GM20431 (cell line): ENCODE results near the gene ERBB2.

Experiments
- in situ Hi-C: fragments of 300-500 bp; cut with MseI, MboI; formaldehyde crosslinking; loops from one replicate; pipeline ENCODE4 v1.15.0; 2020; ENCODE audit warnings: low sequenced_read_pairs; ENCODE audit not compliant: unreplicated experiment

The ERBB2 gene

DNA sequence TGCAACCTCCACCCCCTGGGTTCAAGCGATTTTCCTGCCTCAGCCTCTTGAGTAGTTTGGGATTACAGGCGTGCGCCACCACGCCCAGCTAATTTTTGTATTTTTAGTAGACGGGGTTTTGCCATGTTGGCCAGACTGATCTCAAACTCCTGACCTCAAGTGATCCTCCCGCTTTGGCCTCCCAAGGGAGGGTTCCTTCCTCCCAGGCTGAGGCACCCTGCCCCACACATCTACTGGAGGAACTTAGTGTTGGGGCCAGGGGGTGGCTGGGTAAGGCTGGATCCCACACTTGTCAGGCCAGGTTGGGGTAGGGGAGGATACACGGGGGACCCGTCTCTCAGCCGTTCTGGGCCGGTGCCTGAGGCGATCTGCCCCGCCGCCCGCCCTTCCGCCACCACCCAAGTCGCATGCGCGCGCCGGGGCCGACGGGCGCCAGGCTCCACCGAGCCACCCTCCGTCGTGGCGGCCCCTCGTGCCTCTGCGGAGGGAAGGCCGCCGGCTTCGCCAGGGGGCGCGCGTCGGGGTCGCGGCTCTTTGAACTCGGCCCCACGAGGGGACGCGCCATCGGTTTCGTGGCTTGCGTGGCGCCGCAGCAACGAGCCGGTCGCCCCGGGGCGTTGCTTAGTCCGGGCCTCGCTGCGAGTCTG is 53.8 kb downstream of the ERBB2 start:
- in situ Hi-C loops, result loop anchor here (25.0 kb wide), 1 partner anchor 209 kb away; the partner anchor contains the start of gene GSDMA

DNA sequence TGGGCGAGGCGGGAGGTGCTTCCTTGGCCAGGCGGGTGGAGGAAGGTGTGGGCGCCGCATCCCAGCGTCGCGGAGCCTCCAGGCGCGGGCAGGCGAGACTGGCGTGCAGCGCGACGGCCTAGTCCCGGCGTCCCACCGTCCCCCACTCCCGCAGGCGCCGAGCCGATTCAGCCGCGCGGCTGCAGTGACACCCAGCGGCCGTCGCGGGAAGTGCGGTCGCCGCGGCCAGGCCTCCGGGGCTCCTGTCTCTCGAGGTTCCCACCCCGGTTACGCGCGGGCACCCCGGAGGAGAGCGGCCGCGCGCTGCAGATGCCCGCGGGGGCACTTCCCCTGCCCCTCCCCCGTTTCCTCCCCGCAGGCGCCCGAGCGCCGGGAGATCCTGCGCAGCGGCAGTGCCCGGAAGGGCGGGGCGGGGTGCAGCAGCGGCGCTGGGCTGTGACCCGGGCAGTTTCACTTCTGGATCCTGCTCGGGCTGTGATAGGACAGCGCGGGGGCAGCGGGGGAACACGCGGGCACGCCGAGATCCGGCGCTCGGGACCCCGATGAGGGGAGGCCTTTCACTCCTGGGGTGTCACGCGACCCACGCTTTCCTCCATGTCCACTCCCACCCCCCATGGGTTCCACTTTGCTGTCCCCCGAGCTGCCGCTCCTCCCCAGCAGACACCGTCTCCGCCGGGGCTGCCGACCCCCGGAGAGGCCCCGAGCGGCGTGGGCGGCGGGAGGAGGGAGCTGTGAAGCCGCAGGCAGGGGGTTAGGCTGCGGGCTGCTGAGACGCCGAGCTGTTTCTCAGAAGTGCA is 54.5 kb downstream of the ERBB2 start:
- in situ Hi-C loops, result loop anchor here (25.0 kb wide), 1 partner anchor 208 kb away; the partner anchor contains the start of gene GSDMA

DNA sequence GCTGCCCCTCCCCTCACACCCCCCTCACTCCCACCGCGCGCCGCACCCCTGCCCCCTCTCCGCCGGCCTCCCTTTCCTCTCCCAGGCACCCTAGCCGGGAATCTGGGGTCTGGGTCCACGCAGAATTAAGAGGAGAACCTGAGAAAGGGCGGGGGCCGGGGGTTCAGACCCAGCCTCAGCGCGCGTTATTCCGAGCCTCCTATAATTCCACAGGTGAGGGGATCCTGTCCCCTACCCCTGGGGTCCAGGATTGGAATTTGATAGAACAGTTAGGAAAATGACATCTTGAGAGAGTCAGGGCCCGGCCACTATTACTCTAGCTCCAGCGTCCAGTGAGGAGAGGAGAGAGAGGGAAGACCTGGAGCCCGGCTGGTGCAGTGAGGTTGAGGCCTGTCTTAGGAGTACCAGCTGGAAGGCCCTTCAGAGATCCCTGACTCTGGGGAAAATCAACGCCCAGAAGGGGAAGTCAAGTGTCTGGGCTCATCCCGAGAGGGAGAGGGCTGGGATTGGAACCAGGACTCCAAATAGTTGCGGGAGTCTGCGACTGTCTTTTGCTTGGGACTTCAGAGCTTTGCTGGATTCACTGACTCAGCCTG is 55.2 kb downstream of the ERBB2 start:
- in situ Hi-C loops, result loop anchor here (25.0 kb wide), 1 partner anchor 207 kb away; the partner anchor contains the start of gene GSDMA

DNA sequence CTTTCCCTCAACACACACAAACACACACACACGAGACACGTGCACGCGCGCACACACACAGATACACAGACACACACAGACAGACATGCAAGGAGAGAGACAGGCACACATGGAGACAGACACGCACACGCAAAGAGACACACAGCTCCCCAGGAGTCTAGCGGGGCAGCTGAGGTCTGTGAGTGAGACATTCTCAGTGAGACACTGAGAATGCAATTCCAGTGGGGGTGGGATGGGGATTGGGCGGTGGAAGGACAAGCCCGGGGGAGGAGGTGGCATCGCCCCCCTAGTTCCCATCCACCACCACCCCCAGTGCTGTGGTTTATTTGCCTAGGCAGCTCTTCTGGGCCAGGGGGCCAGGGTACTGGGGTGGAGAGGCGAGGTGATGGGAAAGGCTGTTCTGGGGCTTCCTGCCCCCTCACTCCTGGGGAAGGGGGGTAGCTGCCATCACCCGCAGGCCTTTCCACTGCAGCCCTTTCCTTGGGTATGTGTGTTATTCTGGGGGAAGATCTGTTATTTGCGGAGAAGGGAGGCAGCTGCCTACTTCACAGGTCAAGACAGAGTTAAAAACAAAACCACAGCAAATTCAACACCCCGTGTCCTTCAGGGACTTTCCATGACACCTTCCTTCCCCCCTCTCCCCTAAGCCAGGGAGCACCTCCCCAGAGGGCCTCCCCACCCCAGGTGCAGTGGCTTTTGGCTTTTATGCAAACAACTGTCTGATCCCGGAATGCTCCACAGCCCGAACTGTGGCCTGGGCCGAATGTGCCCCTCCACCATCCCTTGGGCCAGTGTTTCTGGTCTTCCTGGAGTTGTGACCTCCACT is 55.9 kb downstream of the ERBB2 start:
- in situ Hi-C loops, result loop anchor here (25.0 kb wide), 1 partner anchor 207 kb away; the partner anchor contains the start of gene GSDMA

DNA sequence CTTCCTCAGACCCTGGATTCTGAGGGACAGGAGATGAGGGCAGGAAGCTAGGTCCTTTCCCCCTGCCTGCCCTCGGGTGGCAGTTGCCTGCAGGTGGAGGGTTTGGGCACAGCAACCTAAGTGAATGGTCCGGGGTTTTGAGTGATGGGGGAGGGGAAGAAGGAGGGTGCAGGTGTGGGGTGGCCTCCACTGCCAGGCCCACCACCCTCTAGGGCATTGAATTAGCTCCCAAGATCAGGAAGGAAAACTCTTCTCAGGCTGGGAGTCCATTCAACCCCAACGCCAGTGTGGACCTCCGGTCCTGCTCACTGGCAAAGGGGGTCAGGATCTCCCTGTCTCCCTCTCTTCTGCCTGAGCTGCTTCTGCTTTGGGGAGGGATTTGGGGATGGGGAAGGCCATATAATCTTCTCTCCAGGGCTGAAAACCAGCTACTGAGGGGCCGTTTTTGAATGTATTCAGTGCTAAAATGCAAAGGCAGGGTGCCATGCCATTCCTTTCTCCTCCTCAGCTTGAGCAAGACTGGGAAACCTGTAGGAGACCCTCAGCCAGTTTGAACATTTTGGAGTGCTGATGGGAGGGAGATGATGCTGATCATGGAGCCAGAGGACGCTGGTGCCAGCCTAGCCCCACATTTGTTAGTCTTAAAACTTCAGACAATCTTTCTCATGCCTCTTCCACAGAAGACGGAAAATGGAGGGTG is 56.7 kb downstream of the ERBB2 start:
- in situ Hi-C loops, result loop anchor here (25.0 kb wide), 1 partner anchor 206 kb away; the partner anchor contains the start of gene GSDMA

DNA sequence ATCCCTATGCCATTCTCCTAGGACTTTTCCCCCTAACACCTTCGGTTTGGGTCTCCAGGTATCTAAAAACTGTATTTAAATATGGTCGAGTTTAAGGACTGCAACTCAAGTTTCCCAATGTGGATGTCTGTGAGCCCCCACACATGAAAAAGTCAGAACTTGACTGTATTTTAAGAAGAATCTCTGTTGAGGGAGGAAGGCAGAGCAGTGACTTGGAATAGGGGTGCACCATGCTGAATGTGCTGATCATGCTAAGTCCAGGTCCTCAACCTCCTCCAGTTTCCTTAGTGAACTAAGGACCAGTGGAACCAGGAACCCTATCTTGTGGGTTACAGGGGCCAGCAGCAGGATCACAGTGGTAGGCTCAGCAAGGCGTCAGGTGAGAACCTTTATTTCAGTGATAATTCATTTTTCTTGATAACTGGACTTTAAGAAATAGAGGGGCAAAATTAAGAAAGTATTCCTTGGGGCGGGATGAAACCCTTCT is 57.4 kb downstream of the ERBB2 start:
- in situ Hi-C loops, result loop anchor here (25.0 kb wide), 1 partner anchor 205 kb away; the partner anchor contains the start of gene GSDMA

DNA sequence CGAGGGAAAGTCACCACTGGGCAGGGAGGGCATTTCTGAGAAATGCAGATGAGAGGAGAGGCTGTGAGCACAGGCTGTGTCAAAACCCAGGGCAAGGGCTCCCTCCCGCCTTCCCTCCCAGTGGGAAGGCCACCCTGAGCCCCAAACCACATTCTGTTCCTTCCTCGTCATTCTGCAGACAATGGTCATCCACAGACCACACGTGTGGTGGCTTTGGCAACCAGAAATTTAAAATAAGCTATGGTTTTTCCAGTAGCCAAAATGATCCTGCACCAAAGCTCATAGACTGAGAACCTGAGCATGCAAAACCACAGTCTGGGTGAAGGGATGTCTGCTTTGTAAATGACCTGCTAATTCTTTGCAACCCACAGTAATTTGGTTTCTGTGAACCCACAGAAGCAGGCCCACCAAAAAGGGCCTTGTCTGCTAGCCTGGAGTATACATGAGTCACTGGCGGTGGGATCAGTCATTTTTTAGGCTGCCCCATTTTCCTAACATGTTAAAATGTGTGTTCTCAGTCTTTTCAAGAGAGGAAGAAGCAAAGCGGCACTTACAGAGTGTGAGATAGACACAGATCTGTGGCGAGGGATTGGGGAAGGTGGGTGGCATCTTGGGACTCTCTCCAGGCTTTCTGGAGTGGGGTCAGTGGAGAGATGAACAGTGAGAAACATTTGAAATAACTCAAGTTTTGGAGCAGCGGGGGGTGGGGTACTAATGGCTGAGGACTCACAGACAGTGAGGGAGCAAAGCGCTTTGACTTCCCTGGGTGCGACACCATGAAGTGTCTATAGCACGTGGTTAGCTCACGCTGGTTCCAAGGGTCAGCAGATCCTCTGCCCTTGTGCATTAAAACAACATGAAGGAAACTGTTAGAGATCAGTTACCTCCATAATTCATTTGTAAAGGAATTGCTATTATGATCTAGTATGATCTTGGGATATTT is 58.3 kb downstream of the ERBB2 start:
- in situ Hi-C loops, result loop anchor here (25.0 kb wide), 1 partner anchor 204 kb away; the partner anchor contains the start of gene GSDMA

DNA sequence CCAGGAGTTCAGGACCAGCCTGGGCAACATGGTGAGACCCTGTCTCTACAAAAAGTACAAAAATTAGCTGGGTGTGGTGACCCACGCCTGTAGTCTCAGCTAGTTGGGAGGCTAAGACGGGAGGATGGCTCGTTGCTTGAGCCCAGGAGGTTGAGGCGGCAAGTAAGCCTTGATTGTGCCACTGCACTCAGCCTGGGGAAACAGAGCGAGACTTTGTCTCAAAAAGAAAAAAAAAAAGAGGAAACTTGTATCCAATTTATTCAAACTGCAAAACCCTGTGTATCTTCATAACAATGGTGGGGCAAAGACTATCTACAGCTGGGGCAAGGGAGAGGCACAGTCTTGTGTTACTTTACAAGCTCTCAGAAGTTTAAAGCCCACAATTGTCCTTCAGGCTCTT is 59.3 kb downstream of the ERBB2 start:
- in situ Hi-C loops, result loop anchor here (25.0 kb wide), 1 partner anchor 203 kb away; the partner anchor contains the start of gene GSDMA

DNA sequence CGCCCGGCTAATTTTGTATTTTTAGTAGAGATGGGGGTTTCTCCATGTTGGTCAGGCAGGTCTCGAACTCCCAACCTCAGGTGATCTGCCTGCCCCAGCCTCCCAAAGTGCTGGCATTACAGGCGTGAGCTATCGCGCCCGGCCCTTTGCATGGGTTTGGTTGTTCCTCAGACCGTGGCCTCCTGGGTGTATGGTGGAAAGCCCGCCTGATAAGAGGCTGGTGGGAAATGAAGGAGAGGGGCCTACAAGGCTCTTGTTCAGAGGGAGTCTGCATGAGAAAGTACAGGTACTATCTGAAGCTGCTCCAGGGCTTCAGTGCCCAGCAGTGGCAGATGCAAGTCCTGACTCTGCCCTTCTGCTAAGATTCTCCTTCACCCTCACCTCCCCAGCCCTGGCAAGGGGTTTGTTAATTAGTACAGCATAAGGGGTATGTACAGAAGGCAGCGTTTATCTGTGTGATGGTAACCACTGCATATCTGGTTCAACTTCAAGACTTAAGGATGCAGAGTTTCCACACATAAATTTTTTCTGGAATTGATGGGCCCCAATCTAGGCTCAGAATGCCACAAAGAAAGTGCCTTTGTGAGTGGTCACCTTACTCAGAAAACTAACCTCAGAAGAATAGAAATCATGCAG is 62.1 kb downstream of the ERBB2 start:
- in situ Hi-C loops, result loop anchor here (25.0 kb wide), 1 partner anchor 200 kb away; the partner anchor contains the start of gene GSDMA

DNA sequence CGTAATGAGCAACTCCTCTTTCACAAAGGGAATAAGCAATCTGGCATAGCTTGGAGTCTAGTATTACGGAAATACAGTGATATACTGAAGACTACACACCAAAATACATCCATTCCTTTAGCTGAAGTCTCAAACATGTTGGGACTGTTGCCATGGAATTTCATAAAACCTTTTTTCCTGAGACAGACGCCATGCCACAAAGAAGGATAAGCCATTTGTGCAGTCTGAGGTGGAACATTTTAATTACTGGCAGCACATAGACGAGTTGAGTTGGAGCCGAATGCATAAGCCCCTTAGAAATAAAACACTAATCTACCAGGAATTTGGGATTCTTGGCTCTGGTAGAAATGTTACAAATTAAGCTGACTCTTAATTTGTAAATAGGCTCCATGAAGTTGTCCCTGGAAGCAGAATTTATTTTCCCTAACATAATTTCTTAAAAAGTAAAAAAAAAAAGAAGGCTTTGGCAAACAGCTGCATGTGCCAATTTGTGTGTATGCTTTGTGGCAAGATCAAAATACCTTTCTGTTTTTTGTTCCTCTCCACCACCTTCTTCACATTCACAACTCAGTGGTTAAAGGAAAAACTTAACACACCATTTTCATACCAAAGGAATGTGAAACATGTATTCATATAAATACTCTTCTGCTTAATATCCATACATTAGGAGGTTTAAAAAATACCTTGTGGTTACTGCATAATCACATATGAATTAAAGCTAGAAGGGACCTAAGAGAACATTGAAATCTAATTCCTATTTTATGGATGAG is 63.4 kb downstream of the ERBB2 start:
- in situ Hi-C loops, result loop anchor here (25.0 kb wide), 1 partner anchor 199 kb away; the partner anchor contains the start of gene GSDMA

DNA sequence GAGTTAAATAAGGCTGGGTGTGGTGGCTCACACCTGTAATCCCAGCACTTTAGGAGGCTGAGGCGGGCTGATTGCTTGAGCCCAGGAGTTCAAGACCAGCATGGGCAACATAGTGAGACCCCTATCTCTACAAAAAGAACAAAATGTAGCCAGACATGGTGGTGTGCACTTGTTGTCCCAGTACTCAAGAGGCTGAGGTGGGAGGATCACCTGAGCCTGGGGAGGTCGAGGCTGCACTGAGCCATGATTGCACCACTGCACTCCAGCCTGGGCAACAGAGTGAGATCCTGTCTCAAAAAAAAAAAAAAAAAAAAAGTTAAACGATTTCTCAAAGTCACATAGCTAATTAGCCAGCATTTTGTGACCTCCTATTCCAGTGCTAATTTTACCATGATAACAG is 64.3 kb downstream of the ERBB2 start:
- in situ Hi-C loops, result loop anchor here (25.0 kb wide), 1 partner anchor 198 kb away; the partner anchor contains the start of gene GSDMA

DNA sequence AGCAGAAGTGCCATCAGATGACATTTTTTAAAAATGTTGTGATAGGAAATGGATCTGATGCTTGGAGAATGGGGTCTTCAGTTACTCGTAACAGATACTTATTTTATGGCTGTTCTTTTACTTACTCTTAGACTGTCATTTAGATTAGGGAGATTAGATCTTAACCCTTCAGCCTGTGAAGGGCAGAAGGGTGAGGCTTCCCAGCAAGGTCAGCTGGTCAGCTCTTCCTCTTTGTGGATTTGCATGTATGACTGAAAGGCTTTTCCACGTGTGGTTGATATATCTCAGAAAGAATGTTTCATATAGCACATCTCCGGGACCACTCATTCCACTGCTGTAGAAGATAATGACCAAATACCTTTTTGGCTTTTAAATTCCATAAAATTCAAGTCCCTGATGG is 65.3 kb downstream of the ERBB2 start:
- in situ Hi-C loops, result loop anchor here (25.0 kb wide), 1 partner anchor 197 kb away; the partner anchor contains the start of gene GSDMA

DNA sequence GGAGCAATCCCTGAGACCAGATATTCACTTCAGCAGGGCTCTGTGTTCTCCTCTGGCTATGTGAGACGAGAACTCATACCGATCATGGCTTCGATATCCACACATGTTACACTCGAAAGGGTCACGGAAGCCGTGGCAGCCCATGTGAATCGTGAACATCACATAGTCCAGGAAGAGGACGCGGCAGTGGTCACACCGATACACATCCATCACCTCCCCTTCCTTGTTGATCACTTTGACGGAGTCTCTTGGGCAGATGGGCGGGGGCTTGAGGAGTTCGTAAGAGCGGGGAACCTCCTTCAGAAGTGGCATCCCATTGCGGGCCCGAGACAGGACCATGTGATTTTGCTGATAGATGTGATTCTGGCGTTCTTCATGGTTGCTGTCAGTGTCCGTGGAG is 65.9 kb downstream of the ERBB2 start:
- in situ Hi-C loops, result loop anchor here (25.0 kb wide), 1 partner anchor 197 kb away; the partner anchor contains the start of gene GSDMA

DNA sequence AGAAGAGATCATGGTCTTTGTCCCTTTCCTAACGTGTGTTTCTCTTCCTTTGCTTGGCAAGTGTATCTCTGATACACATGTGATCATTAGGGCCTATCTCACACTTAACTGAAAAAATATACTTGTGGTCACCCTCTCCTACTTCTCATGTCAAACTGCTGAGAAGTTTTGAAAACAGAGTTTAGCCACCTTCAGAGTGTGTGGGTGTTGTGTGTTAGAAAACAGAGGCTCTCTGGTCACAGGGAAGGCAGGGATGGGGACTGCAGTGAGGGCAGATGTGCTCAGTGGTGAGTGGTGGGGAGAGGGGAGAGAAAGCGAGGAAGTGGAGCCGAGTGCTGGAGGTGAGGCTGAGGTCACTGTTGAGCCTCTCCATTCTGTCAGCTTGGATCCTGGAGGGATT is 67.3 kb downstream of the ERBB2 start:
- in situ Hi-C loops, result loop anchor here (25.0 kb wide), 1 partner anchor 195 kb away; the partner anchor contains the start of gene GSDMA

DNA sequence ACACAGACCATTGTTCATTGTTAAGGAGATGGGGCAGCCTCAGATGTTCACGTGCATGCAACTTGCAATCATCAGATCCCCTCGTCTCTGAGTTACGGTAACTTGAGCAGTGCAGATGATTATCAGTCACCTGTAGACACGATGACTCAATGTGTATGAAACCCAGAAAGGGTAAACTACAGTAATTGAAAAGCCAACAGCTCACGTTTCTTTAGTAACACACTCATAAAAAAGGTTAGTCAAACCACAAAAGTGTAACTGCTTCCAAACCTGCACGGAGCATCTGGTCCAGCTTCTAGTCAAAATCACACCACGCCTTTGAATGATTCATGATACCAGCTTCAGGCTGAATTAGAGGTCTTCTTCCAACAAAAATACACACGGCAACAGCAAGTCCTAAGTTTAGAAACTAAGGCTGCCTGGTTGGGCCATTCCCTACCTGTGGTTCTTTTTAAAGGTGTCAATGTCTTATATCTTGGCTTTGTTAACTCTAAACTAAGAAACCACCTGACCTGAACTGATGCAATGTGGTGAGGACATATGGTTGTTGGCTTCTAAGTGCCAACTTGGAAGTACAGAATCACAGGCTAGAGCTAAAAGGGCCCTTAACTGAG is 70.2 kb downstream of the ERBB2 start:
- in situ Hi-C loops, result loop anchor here (25.0 kb wide), 1 partner anchor 192 kb away; the partner anchor contains the start of gene GSDMA

DNA sequence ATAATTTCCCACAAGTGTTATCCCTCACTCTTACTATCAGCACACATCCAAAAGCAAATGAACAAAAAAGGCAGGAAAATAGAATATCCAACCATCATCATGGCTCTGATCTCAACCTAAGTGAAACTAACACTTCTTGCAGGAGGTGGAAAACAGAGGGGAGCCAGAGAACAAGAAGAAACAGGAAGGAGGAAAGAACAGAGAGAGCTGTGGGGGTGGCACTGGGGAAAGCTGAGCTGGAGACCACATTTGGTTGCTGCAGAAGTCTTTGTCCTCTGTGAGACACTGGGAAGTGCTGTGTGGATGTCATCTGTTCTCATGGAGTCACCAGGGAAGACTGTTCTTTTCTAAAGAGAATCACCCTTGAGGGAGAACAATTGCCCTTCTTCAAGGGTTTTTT is 72.6 kb downstream of the ERBB2 start:
- in situ Hi-C loops, result loop anchor here (25.0 kb wide), 1 partner anchor 190 kb away; the partner anchor contains the start of gene GSDMA
